Bronchial epithelial cell (primary cell): Measurements from ENCODE around the gene NISCH. TPM values are rescaled to one million over a fixed set of nuclear protein-coding genes. Genes with fewer than 3 reads are reported as not detected.

ENCODE experiments used
- DNase-seq: peaks from one replicate; pipeline ENCODE4 v3.0.0-alpha.2; 2010; ENCODE audit warnings: low read depth
- FAIRE-seq: peaks from 2 replicates; lab custom pipeline; 2011; peaks lifted over from hg19 to GRCh38; lab: Jason Lieb, UNC
- H3K27me3 ChIP-seq: 2 replicates; pipeline ENCODE4 v1.5.1; 2011; ENCODE audit warnings: low read length; ENCODE audit not compliant: control insufficient read depth, insufficient read depth
- H3K36me3 ChIP-seq: 2 replicates; pipeline ENCODE4 v1.5.1; 2011; ENCODE audit warnings: low read length; ENCODE audit not compliant: control insufficient read depth, insufficient read depth
- H3K4me3 ChIP-seq: 2 replicates; pipeline ENCODE4 v1.5.1; 2011; ENCODE audit warnings: mild to moderate bottlenecking, low read depth, low read length, control low read depth
- total RNA-seq: library from RNA; depleted of rRNA; stranded (reverse); fragments of >200 nt; gene quantifications from 2 replicates; pipeline ENCODE4 v1.2.1, GENCODE V29; 2014
- TF ChIP-seq, protein P1 (sequence below): IDR thresholded peaks from 2 replicates; pipeline ENCODE4 v1.5.1; 2011; ENCODE audit warnings: mild to moderate bottlenecking, moderate library complexity, low read length, control low read depth, inconsistent platforms; ENCODE audit not compliant: insufficient read depth, severe bottlenecking

The NISCH gene
- total RNA-seq, 1 donor from 2014 or later, result 30.5 TPM

DNA sequence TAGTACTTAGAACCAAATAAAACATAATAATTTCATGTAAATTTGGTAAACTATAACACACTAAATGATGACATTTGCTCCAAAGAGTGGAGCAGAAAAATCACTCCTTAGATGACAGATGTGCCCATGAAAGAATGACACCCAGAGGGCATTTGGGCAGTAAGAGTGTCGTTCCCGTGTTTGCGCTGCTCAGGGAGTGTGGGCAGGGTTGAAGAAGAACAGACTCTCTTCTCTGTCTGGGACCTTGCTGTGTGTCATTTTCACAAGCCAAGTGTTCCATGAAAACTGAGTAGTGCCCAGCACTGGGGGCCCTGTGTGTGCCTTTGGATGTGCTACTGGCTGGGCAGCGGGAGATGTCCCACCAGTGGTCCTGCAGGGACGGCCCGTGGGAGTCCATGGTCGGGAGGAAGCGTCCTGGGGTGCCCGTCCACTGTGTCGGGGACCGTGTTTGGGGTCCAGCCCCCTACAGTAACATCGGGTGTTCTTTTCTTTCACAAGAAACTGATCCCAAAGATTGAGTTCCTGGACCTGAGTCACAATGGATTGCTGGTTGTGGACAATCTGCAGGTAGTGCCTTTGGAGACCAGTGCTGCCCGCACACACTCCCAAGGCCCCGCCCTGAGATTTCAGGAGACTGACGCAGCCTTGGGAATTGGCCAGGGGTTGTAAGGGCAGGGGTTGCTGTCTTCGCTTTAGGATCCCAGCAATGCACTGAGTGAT, 21.8 kb downstream of the NISCH start:
- DNase-seq (no peak), FAIRE-seq (no peak)
- Histone ChIP-seq H3K4me3 (no peak overlapping the region), H3K36me3 (peaks cover 54% of the 10 kb centered on the region), H3K27me3 (no peaks in the 10 kb centered on the region)
- TF ChIP-seq, protein P1, sequence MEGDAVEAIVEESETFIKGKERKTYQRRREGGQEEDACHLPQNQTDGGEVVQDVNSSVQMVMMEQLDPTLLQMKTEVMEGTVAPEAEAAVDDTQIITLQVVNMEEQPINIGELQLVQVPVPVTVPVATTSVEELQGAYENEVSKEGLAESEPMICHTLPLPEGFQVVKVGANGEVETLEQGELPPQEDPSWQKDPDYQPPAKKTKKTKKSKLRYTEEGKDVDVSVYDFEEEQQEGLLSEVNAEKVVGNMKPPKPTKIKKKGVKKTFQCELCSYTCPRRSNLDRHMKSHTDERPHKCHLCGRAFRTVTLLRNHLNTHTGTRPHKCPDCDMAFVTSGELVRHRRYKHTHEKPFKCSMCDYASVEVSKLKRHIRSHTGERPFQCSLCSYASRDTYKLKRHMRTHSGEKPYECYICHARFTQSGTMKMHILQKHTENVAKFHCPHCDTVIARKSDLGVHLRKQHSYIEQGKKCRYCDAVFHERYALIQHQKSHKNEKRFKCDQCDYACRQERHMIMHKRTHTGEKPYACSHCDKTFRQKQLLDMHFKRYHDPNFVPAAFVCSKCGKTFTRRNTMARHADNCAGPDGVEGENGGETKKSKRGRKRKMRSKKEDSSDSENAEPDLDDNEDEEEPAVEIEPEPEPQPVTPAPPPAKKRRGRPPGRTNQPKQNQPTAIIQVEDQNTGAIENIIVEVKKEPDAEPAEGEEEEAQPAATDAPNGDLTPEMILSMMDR, result no peak

DNA sequence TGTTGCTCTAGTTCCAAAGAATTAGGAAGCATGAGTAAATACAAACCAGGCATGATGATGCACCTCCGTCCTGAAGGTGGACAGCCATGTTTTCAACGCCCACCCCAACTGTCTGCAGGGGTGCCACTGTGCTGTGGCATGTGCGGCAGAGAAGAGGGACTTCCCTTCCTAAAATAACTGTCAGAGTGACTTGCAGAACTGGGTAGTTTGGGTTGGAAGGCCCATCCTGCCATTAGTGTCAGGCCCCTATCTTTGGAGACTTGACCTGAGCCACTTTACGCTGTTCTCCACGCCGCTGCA, 22.3 kb downstream of the NISCH start:
- TF ChIP-seq, protein P1, result no peak
- no peaks in the 10 kb centered on the region for H3K27me3 ChIP-seq
- H3K36me3 ChIP-seq, result peaks cover 51% of the 10 kb centered on the region
- H3K4me3 ChIP-seq, result no peak overlapping the region
- DNase-seq (no peak), FAIRE-seq (no peak)

DNA sequence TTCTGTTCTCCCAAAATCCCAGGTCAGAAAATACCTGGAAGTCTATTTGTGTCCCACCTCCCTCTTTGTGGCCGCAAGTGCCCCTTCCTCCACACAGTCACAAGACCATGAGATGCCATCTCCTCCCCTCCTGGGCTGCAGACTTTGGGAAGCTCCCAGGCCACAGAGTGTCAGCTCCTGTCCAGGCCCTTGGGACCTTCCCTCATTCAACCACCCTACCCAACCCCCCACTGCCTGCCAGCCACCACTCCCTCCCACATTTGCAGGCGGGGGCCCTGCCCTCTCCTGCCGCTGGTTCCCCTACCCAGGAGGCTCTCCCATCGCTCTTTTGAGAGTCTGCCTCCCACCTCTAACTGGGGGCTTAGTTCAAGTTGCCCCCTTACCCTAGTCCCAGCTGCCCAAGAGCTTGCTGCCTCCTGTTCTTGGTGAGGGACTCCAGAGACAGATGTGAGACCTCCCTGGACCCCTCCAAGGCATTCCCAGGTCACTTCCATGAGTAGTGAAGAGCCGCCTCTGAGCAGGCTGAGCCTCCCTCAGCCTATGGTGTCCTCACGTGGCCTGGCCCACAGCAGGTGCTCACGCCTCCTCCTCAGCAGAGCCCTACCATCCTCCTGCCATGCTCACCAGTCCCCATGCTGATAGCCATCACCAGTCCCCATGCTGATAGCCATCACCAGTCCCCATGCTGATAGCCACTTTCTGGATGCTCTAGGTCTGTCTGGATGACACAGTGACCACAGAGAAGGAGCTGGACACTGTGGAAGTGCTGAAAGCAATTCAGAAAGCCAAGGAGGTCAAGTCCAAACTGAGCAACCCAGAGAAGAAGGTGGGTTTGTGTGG, 23.9 kb downstream of the NISCH start:
- Histone ChIP-seq H3K4me3 (no peak overlapping the region), H3K36me3 (peaks cover 40% of the 10 kb centered on the region), H3K27me3 (no peaks in the 10 kb centered on the region)
- peak; percentile 32 for FAIRE-seq
- DNase-seq, result no peak
- TF ChIP-seq, protein P1, result no peak

DNA sequence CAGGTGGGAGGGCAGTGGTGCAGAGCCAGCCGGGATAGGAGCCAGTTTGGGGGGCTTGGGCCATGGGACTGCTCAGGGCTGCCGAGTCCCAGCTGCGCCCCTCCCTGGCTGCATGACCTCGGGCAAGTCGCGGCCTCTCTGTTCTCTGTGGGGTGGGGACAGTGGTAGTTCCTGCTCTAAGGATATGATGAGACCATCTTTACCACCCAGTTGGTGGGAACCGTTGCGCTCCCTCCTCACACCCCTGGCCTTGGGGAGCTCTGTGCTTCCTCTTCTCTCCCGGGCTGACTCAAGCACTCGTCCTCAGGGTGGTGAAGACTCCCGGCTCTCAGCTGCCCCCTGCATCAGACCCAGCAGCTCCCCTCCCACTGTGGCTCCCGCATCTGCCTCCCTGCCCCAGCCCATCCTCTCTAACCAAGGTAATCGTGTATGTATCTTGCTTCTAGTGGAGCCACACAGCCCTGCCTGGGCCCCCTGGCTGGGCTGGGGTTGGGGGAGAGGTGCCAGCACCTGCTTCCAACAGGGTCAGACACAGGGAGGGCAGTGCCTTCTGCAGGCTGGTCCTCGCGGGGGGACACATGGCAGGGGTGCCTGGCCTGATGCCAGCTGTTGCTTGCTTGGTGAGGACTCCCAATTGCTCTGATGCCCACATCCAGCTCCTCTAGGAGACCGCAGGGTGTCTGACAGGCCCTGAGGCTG, 24.6 kb downstream of the NISCH start:
- TF ChIP-seq, protein P1, result no peak
- Histone ChIP-seq H3K4me3 (no peak overlapping the region), H3K27me3 (no peaks in the 10 kb centered on the region), H3K36me3 (peaks cover 40% of the 10 kb centered on the region)
- DNase-seq (no peak), FAIRE-seq (no peak)

DNA sequence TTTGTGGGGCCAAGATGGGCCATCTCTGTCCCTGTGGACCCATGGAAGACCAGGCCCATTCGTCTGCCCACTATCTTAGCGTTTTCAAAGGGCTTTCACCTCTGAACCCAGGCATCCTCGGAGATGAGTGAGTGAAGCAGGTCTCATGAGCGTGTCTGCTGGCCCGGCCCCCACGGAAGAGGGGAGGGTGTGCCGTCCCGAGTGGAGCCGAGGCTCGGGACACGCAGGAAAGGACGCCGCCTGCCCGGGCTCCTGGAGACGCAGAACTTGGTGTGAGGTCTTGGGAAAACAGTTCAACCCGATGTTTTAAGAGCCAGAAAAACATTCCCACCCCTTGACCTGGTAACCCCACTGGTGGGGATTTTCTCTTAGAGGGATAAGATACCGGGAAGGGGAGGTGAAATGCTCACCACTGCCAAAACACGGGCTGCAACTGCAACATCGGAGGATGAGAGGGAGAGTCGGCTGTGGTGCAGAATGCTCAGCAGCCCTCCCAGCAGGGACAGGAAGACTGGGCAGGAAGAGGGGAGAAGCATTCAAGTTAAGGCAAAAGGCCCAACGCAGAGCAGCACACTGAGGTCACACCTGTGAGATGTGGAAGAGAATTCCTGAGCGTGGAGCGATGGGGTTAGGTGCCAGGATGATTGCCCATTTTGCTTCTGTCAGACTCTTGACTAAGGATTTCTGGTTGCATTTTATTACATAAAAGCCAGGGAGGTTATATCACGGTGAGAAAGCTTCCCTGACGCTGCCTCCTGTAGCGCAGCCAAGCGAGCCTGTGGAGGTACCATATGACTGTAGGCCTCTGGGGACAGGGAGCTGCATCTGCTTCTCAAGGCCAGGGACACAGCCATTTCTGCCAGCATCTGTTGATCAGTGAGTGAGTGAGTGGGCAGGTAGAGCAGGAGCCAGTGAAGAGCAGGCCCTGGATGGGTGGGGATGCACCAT, 25.6 kb downstream of the NISCH start:
- no peak for DNase-seq
- no peaks in the 10 kb centered on the region for H3K27me3 ChIP-seq
- TF ChIP-seq, protein P1, result no peak
- H3K36me3 ChIP-seq, result peaks cover 37% of the 10 kb centered on the region
- FAIRE-seq, result no peak
- no peak overlapping the region for H3K4me3 ChIP-seq
